Ishikawa (cell line): ENCODE measurements around the gene CA10.

Experiments
- CEBPB ChIP-seq: IDR thresholded peaks from 2 replicates; pipeline ENCODE4 v1.6.1; 2012
- CREB1 ChIP-seq: IDR thresholded peaks from 2 replicates; pipeline ENCODE4 v1.6.1; 2012; ENCODE audit warnings: low read depth
- EGR1 ChIP-seq: IDR thresholded peaks from 2 replicates; pipeline ENCODE4 v1.6.1; 2012
- EP300 ChIP-seq: IDR thresholded peaks from 2 replicates; pipeline ENCODE4 v1.6.1; 2012; ENCODE audit warnings: borderline replicate concordance
- FOXM1 ChIP-seq: IDR thresholded peaks from 2 replicates; pipeline ENCODE4 v1.6.1; 2012; ENCODE audit warnings: low read depth, borderline replicate concordance
- NFIC ChIP-seq: IDR thresholded peaks from 2 replicates; pipeline ENCODE4 v1.6.1; 2012
- RAD21 ChIP-seq: IDR thresholded peaks from 2 replicates; pipeline ENCODE4 v1.6.1; 2012; ENCODE audit warnings: low read depth
- REST ChIP-seq: IDR thresholded peaks from 2 replicates; pipeline ENCODE4 v1.6.1; 2012; ENCODE audit warnings: low read depth, mild to moderate bottlenecking
- TAF1 ChIP-seq: IDR thresholded peaks from 2 replicates; pipeline ENCODE4 v1.6.1; 2012; ENCODE audit warnings: low read depth, mild to moderate bottlenecking
- TCF12 ChIP-seq: IDR thresholded peaks from 2 replicates; pipeline ENCODE4 v1.6.1; 2012; ENCODE audit warnings: low read depth
- TEAD4 ChIP-seq: IDR thresholded peaks from 2 replicates; pipeline ENCODE4 v1.6.1; 2012
- YY1 ChIP-seq: IDR thresholded peaks from 2 replicates; pipeline ENCODE4 v1.6.1; 2012; ENCODE audit warnings: low read depth
- ZBTB7A ChIP-seq: IDR thresholded peaks from 2 replicates; pipeline ENCODE4 v1.6.1; 2012; ENCODE audit warnings: low read depth
- TF ChIP-seq, protein P1 (sequence below): IDR thresholded peaks from 2 replicates; pipeline ENCODE4 v1.6.1; 2012
- TF ChIP-seq, protein P2 (sequence below): IDR thresholded peaks from 2 replicates; pipeline ENCODE4 v1.6.1; 2012

The CA10 gene

DNA sequence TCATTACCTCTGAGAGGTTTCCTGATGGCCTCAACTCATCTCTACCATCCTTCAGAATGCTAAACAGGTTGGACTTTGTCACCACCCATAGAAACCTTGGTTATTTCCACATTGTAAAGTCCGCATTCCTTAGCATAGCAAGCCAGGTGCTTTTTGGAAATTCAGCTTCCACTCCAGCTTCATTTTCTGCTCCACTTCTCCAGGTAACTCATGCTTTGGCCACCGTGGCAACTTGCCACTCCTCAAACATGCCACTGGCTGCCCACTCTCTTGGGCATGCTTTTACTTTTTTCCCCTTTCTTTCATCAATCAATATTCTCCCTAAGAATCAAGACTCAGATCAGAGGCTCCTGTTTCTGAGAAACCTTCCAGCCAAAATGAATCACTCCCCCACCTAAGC is 203.3 kb downstream of the CA10 start:
- TF ChIP-seq TEAD4 (no peak), EP300 (no peak), TAF1 (no peak), CEBPB (no peak), YY1 (no peak), ZBTB7A (no peak), NFIC (no peak), REST (no peak), RAD21 (no peak), TCF12 (no peak), FOXM1 (no peak), CREB1 (no peak)
- TF ChIP-seq, protein P1, sequence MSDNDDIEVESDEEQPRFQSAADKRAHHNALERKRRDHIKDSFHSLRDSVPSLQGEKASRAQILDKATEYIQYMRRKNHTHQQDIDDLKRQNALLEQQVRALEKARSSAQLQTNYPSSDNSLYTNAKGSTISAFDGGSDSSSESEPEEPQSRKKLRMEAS: no peak

DNA sequence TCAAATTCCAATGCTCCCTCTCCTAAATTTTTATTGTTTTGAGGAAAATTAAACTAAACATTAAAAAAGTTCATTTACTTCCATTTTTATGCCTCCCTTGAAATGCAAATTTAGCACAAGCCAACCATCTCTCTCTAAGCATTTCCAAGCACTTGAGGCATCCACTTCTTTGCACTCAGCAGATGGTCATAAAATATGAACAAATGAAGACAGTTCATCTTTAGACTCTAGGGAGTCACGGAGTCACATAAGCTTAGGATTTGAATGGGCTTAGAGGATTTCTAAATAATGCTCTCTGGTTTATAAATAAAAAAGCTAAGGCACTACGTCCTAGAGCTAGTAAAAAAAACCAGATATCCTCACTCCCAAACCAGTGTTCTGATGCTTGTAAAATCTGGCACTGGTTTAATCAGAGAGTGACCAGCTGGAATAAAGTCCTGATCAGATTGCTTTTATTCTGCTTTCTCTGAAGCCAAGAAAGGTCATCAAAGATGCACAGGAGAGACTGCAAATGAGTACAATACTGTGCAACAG is 204.2 kb downstream of the CA10 start:
- TF ChIP-seq RAD21: no peak
- no peak for TF ChIP-seq NFIC
- TF ChIP-seq TAF1: no peak
- no peak for TF ChIP-seq REST
- TF ChIP-seq FOXM1: no peak
- no peak for TF ChIP-seq TEAD4
- no peak for TF ChIP-seq ZBTB7A
- no peak for TF ChIP-seq TCF12
- TF ChIP-seq, protein P2, sequence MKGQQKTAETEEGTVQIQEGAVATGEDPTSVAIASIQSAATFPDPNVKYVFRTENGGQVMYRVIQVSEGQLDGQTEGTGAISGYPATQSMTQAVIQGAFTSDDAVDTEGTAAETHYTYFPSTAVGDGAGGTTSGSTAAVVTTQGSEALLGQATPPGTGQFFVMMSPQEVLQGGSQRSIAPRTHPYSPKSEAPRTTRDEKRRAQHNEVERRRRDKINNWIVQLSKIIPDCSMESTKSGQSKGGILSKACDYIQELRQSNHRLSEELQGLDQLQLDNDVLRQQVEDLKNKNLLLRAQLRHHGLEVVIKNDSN: no peak
- TF ChIP-seq, protein P1: no peak
- TF ChIP-seq EP300: no peak

GRCh38 chr17:51951741-51952140 is 206.8 kb downstream of the CA10 start:
- TF ChIP-seq NFIC (no peak), RAD21 (no peak), EGR1 (no peak), REST (no peak)
- TF ChIP-seq, protein P1: no peak

GRCh38 chr17:51948128-51948527 is 210.4 kb downstream of the CA10 start:
- TF ChIP-seq NFIC (no peak), REST (no peak), EP300 (no peak), RAD21 (no peak), FOXM1 (no peak), YY1 (no peak), CEBPB (no peak), EGR1 (no peak), TEAD4 (no peak)
- TF ChIP-seq, protein P1: no peak
- TF ChIP-seq, protein P2: no peak
